Naive thymus-derived CD4-positive, alpha-beta T cell (primary cell): ENCODE results near the gene ACP1. TPM values are rescaled to one million over a fixed set of nuclear protein-coding genes. Genes with fewer than 3 reads are reported as not detected.
"Not testable (repeated sequence)": the region's sequence is repeated elsewhere in the genome, so short reads cannot be mapped to it uniquely, and the experiment has no call there.

Experiments used
- ATAC-seq: fragments of 150-1000 bp; cut with Tn5 transposase; 2 replicates; pipeline ENCODE4 v1.10.0; 2021; ENCODE audit warnings: mild to moderate bottlenecking, moderate library complexity
- CTCF ChIA-PET: fragments of 350-600 bp; sonication (Branson Sonifier 250); formaldehyde crosslinking; loops from one replicate; lab custom pipeline; 2021; ENCODE audit warnings: antibody characterized with exemption; lab: Charles Lee
- POLR2A ChIA-PET: fragments of 350-600 bp; sonication (Branson Sonifier 250); formaldehyde crosslinking; loops from one replicate; lab custom pipeline; 2021; ENCODE audit warnings: antibody characterized with exemption, inconsistent platforms; lab: Charles Lee
- DNase-seq, 9 donors: peaks; one replicate each; pipeline versions ENCODE4 v3.0.0 to v3.0.0-alpha.2; 2020 to 2022; ENCODE audit warnings: mixed read lengths in 1 of 9
- H3K27ac ChIP-seq: one replicate; pipeline ENCODE4 v1.7.0; 2013; ENCODE audit warnings: mild to moderate bottlenecking, low read depth, low read length, moderate library complexity
- H3K27me3 ChIP-seq, 2 donors: one replicate each; pipeline ENCODE4 v1.7.0; 2013; ENCODE audit warnings: low read length in 2 of 2, mild to moderate bottlenecking in 2 of 2, moderate library complexity in 2 of 2; ENCODE audit not compliant: control insufficient read depth in 2 of 2, insufficient read depth in 2 of 2
- H3K36me3 ChIP-seq, 3 experiments: 1 replicate in 2 of 3; 2 replicates in 1 of 3; pipeline ENCODE4 v1.7.0; 2013; ENCODE audit warnings: low read length in 3 of 3, mild to moderate bottlenecking in 3 of 3, moderate library complexity in 1 of 3; ENCODE audit not compliant: insufficient read depth in 3 of 3, control insufficient read depth in 2 of 3
- H3K4me1 ChIP-seq, 2 donors: one replicate each; pipeline ENCODE4 v1.7.0; 2013; ENCODE audit warnings: low read length in 2 of 2, mild to moderate bottlenecking in 2 of 2, moderate library complexity in 1 of 2; ENCODE audit not compliant: control insufficient read depth in 2 of 2, insufficient read depth in 2 of 2
- H3K4me3 ChIP-seq: 2 replicates; pipeline ENCODE4 v1.7.0; 2013; ENCODE audit warnings: mild to moderate bottlenecking, low read length
- H3K9me3 ChIP-seq, 3 experiments: 1 replicate in 2 of 3; 2 replicates in 1 of 3; pipeline ENCODE4 v1.7.0; 2013; ENCODE audit warnings: low read length in 3 of 3; ENCODE audit not compliant: control insufficient read depth in 2 of 3
- H3K27ac Mint-ChIP-seq, 9 donors: one replicate each; pipeline ENCODE4 v1.8.0; 2020 to 2022; ENCODE audit warnings: mixed read lengths in 9 of 9, mild to moderate bottlenecking in 8 of 9, moderate library complexity in 5 of 9, inconsistent platforms in 2 of 9
- H3K27me3 Mint-ChIP-seq, 5 donors: one replicate each; pipeline ENCODE4 v1.8.0; 2021 to 2022; ENCODE audit warnings: mixed read lengths in 5 of 5, mild to moderate bottlenecking in 1 of 5
- H3K36me3 Mint-ChIP-seq, 5 donors: one replicate each; pipeline ENCODE4 v1.8.0; 2020 to 2022; ENCODE audit warnings: mixed read lengths in 5 of 5, mild to moderate bottlenecking in 3 of 5, inconsistent platforms in 1 of 5
- H3K4me1 Mint-ChIP-seq, 7 donors: one replicate each; pipeline ENCODE4 v1.8.0; 2020 to 2022; ENCODE audit warnings: mixed read lengths in 7 of 7, mild to moderate bottlenecking in 3 of 7, inconsistent platforms in 1 of 7
- H3K4me3 Mint-ChIP-seq, 10 donors: one replicate each; pipeline ENCODE4 v1.8.0; 2020 to 2022; ENCODE audit warnings: mild to moderate bottlenecking in 10 of 10, mixed read lengths in 10 of 10, moderate library complexity in 6 of 10, inconsistent platforms in 2 of 10
- H3K9me3 Mint-ChIP-seq, 11 donors: one replicate each; pipeline ENCODE4 v1.8.0; 2020 to 2022; ENCODE audit warnings: mixed read lengths in 11 of 11, mild to moderate bottlenecking in 4 of 11, inconsistent platforms in 1 of 11, moderate library complexity in 1 of 11
- intact Hi-C, 2 donors: fragments of 100-400 bp; cut with micrococcal nuclease; formaldehyde crosslinking; loops; one replicate each; pipeline ENCODE4 v1.15.1; 2023
- polyA plus RNA-seq, 2 donors: library from polyadenylated mRNA; unstranded; fragments of 300-500 nt; fragmentation: Illumina TruSeq; gene quantifications; one replicate each; pipeline ENCODE4 v1.2.3, GENCODE V29; 2021
- total RNA-seq, 6 experiments: library from RNA in 5 of 6; stranded (reverse) in 5 of 6; gene quantifications; 1 replicate in 5 of 6; 2 replicates in 1 of 6; pipeline ENCODE4 v1.2.3 and lab custom pipeline; 2021 to 2026

The ACP1 gene
- total and polyA plus RNA-seq, 7 experiments from 2014 or later: 61.1 to 199 (median 91.3) TPM

- H3K4me1 ChIP-seq: no peaks in the 10 kb centered on the region
- no peaks in the 10 kb centered on the region for H3K36me3 ChIP-seq
- Mint-ChIP-seq H3K9me3 (no peaks in the 10 kb centered on the region), H3K27ac (no peak overlapping the region), H3K4me1 (no peaks in the 10 kb centered on the region), H3K36me3 (no peaks in the 10 kb centered on the region), H3K4me3 (no peak overlapping the region), H3K27me3 (peaks cover 0 to 5% (median 2%) of the 10 kb centered on the region in 5 donors)
- CTCF ChIA-PET: no interaction called here
- no peaks in the 10 kb centered on the region for H3K27me3 ChIP-seq
- ATAC-seq: peak; percentile 24
- no peaks in the 10 kb centered on the region for H3K9me3 ChIP-seq
- no peak overlapping the region for H3K27ac ChIP-seq
- intact Hi-C loops: no loop called here
- POLR2A ChIA-PET: no interaction called here
- DNase-seq: no peak
- H3K4me3 ChIP-seq: no peak overlapping the region
Measured at GRCh38 chr2:309148-309953, 44.6 kb downstream of the ACP1 start.

- Histone ChIP-seq H3K27me3 (no peaks in the 10 kb centered on the region), H3K4me1 (no peaks in the 10 kb centered on the region), H3K4me3 (no peak overlapping the region), H3K27ac (no peak overlapping the region), H3K36me3 (no peaks in the 10 kb centered on the region), H3K9me3 (no peaks in the 10 kb centered on the region)
- POLR2A ChIA-PET: no interaction called here
- ATAC-seq: no peak
- Mint-ChIP-seq H3K4me3 (no peak overlapping the region), H3K27me3 (peaks cover 0 to 4% (median 4%) of the 10 kb centered on the region in 5 donors), H3K36me3 (no peaks in the 10 kb centered on the region), H3K27ac (no peak overlapping the region), H3K4me1 (no peaks in the 10 kb centered on the region), H3K9me3 (no peaks in the 10 kb centered on the region)
- CTCF ChIA-PET: no interaction called here
- no peak for DNase-seq
- intact Hi-C loops: no loop called here
Measured at GRCh38 chr2:309954-310510, 45.3 kb downstream of the ACP1 start.

GRCh38 chr2:310994-311393 is 46.2 kb downstream of the ACP1 start:
- H3K4me3 ChIP-seq: no peak overlapping the region
- no peak overlapping the region for H3K27ac Mint-ChIP-seq
- H3K4me1 ChIP-seq: no peaks in the 10 kb centered on the region
- no peaks in the 10 kb centered on the region for H3K27me3 ChIP-seq
- no peak for ATAC-seq
- no peak overlapping the region for H3K27ac ChIP-seq
- H3K9me3 ChIP-seq: no peaks in the 10 kb centered on the region
- no peaks in the 10 kb centered on the region for H3K4me1 Mint-ChIP-seq
- H3K36me3 ChIP-seq: no peaks in the 10 kb centered on the region
- H3K9me3 Mint-ChIP-seq: no peaks in the 10 kb centered on the region
- peaks cover 0 to 4% (median 0%) of the 10 kb centered on the region in 5 donors for H3K27me3 Mint-ChIP-seq
- intact Hi-C loops: no loop called here
- ChIA-PET CTCF (no interaction called here), POLR2A (no interaction called here)
- no peak for DNase-seq
- no peak overlapping the region for H3K4me3 Mint-ChIP-seq
- H3K36me3 Mint-ChIP-seq: no peaks in the 10 kb centered on the region

- Histone ChIP-seq H3K9me3 (no peaks in the 10 kb centered on the region), H3K4me3 (no peak overlapping the region), H3K4me1 (peaks cover 0 to 5% of the 10 kb centered on the region in 2 donors), H3K27me3 (no peaks in the 10 kb centered on the region), H3K27ac (no peak overlapping the region), H3K36me3 (no peaks in the 10 kb centered on the region)
- DNase-seq (no peak), ATAC-seq (no peak)
- peaks cover 0 to 15% (median 0%) of the 10 kb centered on the region in 7 donors for H3K4me1 Mint-ChIP-seq
- H3K27ac Mint-ChIP-seq: no peak overlapping the region
- intact Hi-C loops: no loop called here
- peaks cover 0 to 4% (median 0%) of the 10 kb centered on the region in 5 donors for H3K27me3 Mint-ChIP-seq
- POLR2A ChIA-PET: no interaction called here
- no peaks in the 10 kb centered on the region for H3K36me3 Mint-ChIP-seq
- CTCF ChIA-PET: no interaction called here
- H3K4me3 Mint-ChIP-seq: no peak overlapping the region
- peaks cover 0 to 4% (median 0%) of the 10 kb centered on the region in 11 donors for H3K9me3 Mint-ChIP-seq
Measured at GRCh38 chr2:313991-314390, 49.2 kb downstream of the ACP1 start.

- peaks cover 0 to 16% (median 0%) of the 10 kb centered on the region in 7 donors for H3K4me1 Mint-ChIP-seq
Measured at GRCh38 chr2:314561-315336, 50.0 kb downstream of the ACP1 start.

GRCh38 chr2:315925-316324 is 51.2 kb downstream of the ACP1 start:
- DNase-seq, intact Hi-C loops, CTCF ChIA-PET, H3K4me1 ChIP-seq, H3K27me3 ChIP-seq, ATAC-seq, H3K9me3 ChIP-seq, H3K27ac ChIP-seq, H3K27ac Mint-ChIP-seq, POLR2A ChIA-PET, H3K4me3 ChIP-seq, H3K9me3 Mint-ChIP-seq, H3K27me3 Mint-ChIP-seq, H3K36me3 ChIP-seq, H3K36me3 Mint-ChIP-seq, H3K4me3 Mint-ChIP-seq: not testable (repeated sequence)
- H3K4me1 Mint-ChIP-seq: peaks cover 0 to 16% (median 0%) of the 10 kb centered on the region in 7 donors

More at GRCh38 chr2:314561-315336, 50.0 kb downstream of the ACP1 start:
- ATAC-seq: no peak
- ChIA-PET POLR2A (no interaction called here), CTCF (no interaction called here)
- H3K36me3 Mint-ChIP-seq: no peaks in the 10 kb centered on the region
- H3K9me3 ChIP-seq: no peaks in the 10 kb centered on the region
- H3K36me3 ChIP-seq: no peaks in the 10 kb centered on the region
- peaks cover 0 to 4% (median 0%) of the 10 kb centered on the region in 5 donors for H3K27me3 Mint-ChIP-seq
- intact Hi-C loops: no loop called here
- H3K27ac ChIP-seq: no peak overlapping the region
- H3K4me1 ChIP-seq: peaks cover 0 to 5% of the 10 kb centered on the region in 2 donors
- H3K4me3 Mint-ChIP-seq: no peak overlapping the region
- H3K27ac Mint-ChIP-seq: peak overlapping the region in 1 of 9 donors; percentile 14
- no peaks in the 10 kb centered on the region for H3K27me3 ChIP-seq
- H3K9me3 Mint-ChIP-seq: peaks cover 0 to 5% (median 0%) of the 10 kb centered on the region in 11 donors
- DNase-seq: no peak
- H3K4me3 ChIP-seq: no peak overlapping the region
